Measurements from ENCODE around the gene HMGCL.
A peak's percentile ranks its signal among the peaks of the same experiment; 100 is the strongest.

HMGCL gene

GRCh38 chr1:23768733-23769132, 56.5 kb downstream of the HMGCL start (continued):
- no peak for TF ChIP-seq ZNF362 (tag by site-specific recombination; IDR thresholded peaks at IDR 0.05)

- Histone ChIP-seq H3K36me3 (ENCODE audit: control insufficient read depth in 2 of 2, insufficient read depth in 1 of 2, low read length in 2 of 2) (peaks cover 28 to 84% of the 10 kb centered on the region in 2 experiments; a peak in 2 of 3 replicates), H3K9me3 (ENCODE audit: control insufficient read depth, insufficient read depth, low read depth, low read length) (no peaks in the 10 kb centered on the region), H3K4me3 (ENCODE audit: low read depth, low read length) (no peak overlapping the region), H3K27ac (ENCODE audit: extremely low read depth, low read depth, low read length) (no peak overlapping the region), H3K4me1 (ENCODE audit: control insufficient read depth, insufficient read depth, low read length) (no peaks in the 10 kb centered on the region)
- ChIA-PET CTCF (interaction anchor here (0.6 to 1.8 kb wide), 4 partner anchors 9 to 114 kb away, joined by 3 to 6 read pairs (median 3); no protein-coding TSS in a partner anchor), POLR2A (interaction anchor here (0.5 to 0.6 kb wide), 2 partner anchors 106 to 123 kb away, joined by 4 read pairs; no protein-coding TSS in a partner anchor)
- TF ChIP-seq ZNF830 (tag by site-specific recombination; IDR thresholded peaks at IDR 0.05; ENCODE audit: low read depth): no peak
- no peak for TF ChIP-seq ZNF221 (tag by site-specific recombination; IDR thresholded peaks at IDR 0.05; ENCODE audit: borderline replicate concordance)
- TF ChIP-seq ZNF157 (tag by site-specific recombination; IDR thresholded peaks at IDR 0.05): no peak
- no peak for TF ChIP-seq ZNF335 (tag by site-specific recombination; conservative IDR thresholded peaks at IDR 0.05)
- TF ChIP-seq ZNF146 (tag by site-specific recombination; IDR thresholded peaks at IDR 0.05): no peak
- no peak for TF ChIP-seq GLI2 (tag by site-specific recombination; IDR thresholded peaks at IDR 0.05; ENCODE audit: borderline replicate concordance, low read depth)
These were observed 62.1 kb downstream of the HMGCL start for GRCh38 chr1:23763041-23763577.

- CTCF ChIA-PET: interaction anchor here (1.5 kb wide), 1 partner anchor 13 kb away, joined by 8 read pairs; no protein-coding TSS in a partner anchor
- no peaks in the 10 kb centered on the region for H3K4me1 ChIP-seq (ENCODE audit: control insufficient read depth, insufficient read depth, low read length)
- H3K36me3 ChIP-seq (ENCODE audit: control insufficient read depth in 2 of 2, insufficient read depth in 1 of 2, low read length in 2 of 2): peaks cover 47 to 97% of the 10 kb centered on the region in 2 experiments
- TF ChIP-seq KLF10 (tag by site-specific recombination; IDR thresholded peaks at IDR 0.05) (peak; percentile 74), TSHZ1 (tag by site-specific recombination; IDR thresholded peaks at IDR 0.05; ENCODE audit: borderline replicate concordance) (no peak)
- no peak overlapping the region for H3K27ac ChIP-seq (ENCODE audit: extremely low read depth, low read depth, low read length)
- no peak overlapping the region for H3K4me3 ChIP-seq (ENCODE audit: low read depth, low read length)
- POLR2A ChIA-PET: no interaction called here
- H3K9me3 ChIP-seq (ENCODE audit: control insufficient read depth, insufficient read depth, low read depth, low read length): no peaks in the 10 kb centered on the region
These were observed 66.0 kb downstream of the HMGCL start for GRCh38 chr1:23759277-23759676.

- ChIA-PET POLR2A (interaction anchor here (0.6 kb wide), 1 partner anchor 18 kb away, joined by 4 read pairs; no protein-coding TSS in a partner anchor), CTCF (interaction anchor here (1.5 kb wide), 1 partner anchor 14 kb away, joined by 8 read pairs; no protein-coding TSS in a partner anchor)
- no peaks in the 10 kb centered on the region for H3K9me3 ChIP-seq (ENCODE audit: control insufficient read depth, insufficient read depth, low read depth, low read length)
- no peaks in the 10 kb centered on the region for H3K4me1 ChIP-seq (ENCODE audit: control insufficient read depth, insufficient read depth, low read length)
- peaks cover 57 to 98% of the 10 kb centered on the region in 2 experiments for H3K36me3 ChIP-seq (ENCODE audit: control insufficient read depth in 2 of 2, insufficient read depth in 1 of 2, low read length in 2 of 2)
- H3K4me3 ChIP-seq (ENCODE audit: low read depth, low read length): no peak overlapping the region
- no peak overlapping the region for H3K27ac ChIP-seq (ENCODE audit: extremely low read depth, low read depth, low read length)
- no peak for TF ChIP-seq PRDM2 (tag by site-specific recombination; IDR thresholded peaks at IDR 0.05; ENCODE audit: borderline replicate concordance)
- TF ChIP-seq ZNF146 (tag by site-specific recombination; IDR thresholded peaks at IDR 0.05): no peak
- no peak for TF ChIP-seq TSHZ1 (tag by site-specific recombination; IDR thresholded peaks at IDR 0.05; ENCODE audit: borderline replicate concordance)
- no peak for TF ChIP-seq ZBTB6 (tag by site-specific recombination; IDR thresholded peaks at IDR 0.05)
These were observed 67.4 kb downstream of the HMGCL start for GRCh38 chr1:23757812-23758211.

Data from HEK293 (cell line).